ENCODE measurements around the gene H3-3A.

H3-3A gene

GRCh38 chr1:226108935-226109828, 46.7 kb downstream of the H3-3A start:
- FAIRE-seq (peak; percentile 56), DNase-seq (ENCODE audit: insufficient read length, low spot score) (no peak)
- TF ChIP-seq PAX5 (IDR thresholded peaks at IDR 0.05; ENCODE audit: insufficient read depth, low read length, severe bottlenecking) (no peak), POU2F2 (IDR thresholded peaks at IDR 0.05; ENCODE audit: low read depth, low read length) (no peak), SPI1 (IDR thresholded peaks at IDR 0.05; ENCODE audit: low read depth, low read length) (no peak), POLR2A (IDR thresholded peaks at IDR 0.05; ENCODE audit: low read depth, low read length) (no peak), TAF1 (IDR thresholded peaks at IDR 0.05; ENCODE audit: low read depth, low read length) (no peak), POLR2AphosphoS5 (IDR thresholded peaks at IDR 0.05; ENCODE audit: low read depth, low read length) (no peak)

GRCh38 chr1:226109829-226110248, 47.3 kb downstream of the H3-3A start:
- TF ChIP-seq POU2F2 (IDR thresholded peaks at IDR 0.05; ENCODE audit: low read depth, low read length) (no peak), SPI1 (IDR thresholded peaks at IDR 0.05; ENCODE audit: low read depth, low read length) (no peak), PAX5 (IDR thresholded peaks at IDR 0.05; ENCODE audit: insufficient read depth, low read length, severe bottlenecking) (no peak), POLR2AphosphoS5 (IDR thresholded peaks at IDR 0.05; ENCODE audit: low read depth, low read length) (no peak), TAF1 (IDR thresholded peaks at IDR 0.05; ENCODE audit: low read depth, low read length) (no peak), POLR2A (IDR thresholded peaks at IDR 0.05; ENCODE audit: low read depth, low read length) (no peak; the same call in 1 of the 2 replicates)
- FAIRE-seq (peak; percentile 54), DNase-seq (ENCODE audit: insufficient read length, low spot score) (peak; percentile 94)

DNA sequence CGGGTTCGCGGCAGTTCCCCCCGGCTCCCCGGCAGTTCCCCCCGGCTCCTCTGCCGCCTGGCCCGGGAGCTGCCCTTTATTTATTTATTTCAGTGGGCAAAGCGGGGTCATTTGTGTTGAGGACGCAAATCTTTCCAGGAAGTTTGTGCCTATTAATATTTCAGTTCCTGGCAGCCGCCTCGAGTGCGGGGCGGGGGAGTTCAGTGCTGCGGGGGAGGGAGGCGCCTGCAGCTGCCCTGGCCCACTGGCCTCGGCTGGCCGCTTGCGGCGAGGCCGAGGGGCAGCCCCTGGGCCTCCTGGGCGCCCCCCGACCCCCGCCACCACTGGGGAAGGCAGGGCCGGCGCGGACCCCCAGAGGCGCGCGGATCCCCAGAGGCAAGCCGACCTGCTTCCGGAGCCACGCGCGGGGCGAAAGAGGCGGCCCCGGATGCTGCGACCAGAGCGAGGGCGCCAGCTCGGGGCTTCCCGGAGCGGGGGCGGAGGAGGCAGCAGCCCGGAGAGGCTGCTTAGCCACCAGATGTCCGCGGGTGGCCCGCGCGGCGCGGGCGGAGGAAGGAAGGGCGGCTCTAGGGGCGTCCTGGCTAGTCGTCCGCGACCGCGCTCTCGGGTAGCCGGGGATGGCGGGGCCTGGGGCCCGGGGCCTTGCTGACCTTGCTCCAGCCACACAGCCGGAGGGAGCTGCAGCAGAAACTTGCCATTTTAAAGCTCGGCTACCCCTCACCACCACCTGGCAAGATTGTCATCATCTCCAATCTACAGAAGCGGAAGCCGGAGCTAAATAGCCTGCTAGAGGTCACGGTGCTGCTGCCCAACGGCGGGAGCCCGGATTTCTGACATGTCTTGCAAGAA, 48.0 kb downstream of the H3-3A start:
- DNase-seq (ENCODE audit: insufficient read length, low spot score) (peak; percentile 95), FAIRE-seq (peak; percentile 77)
- TF ChIP-seq POU2F2 (IDR thresholded peaks at IDR 0.05; ENCODE audit: low read depth, low read length) (peak; percentile 66), POLR2AphosphoS5 (IDR thresholded peaks at IDR 0.05; ENCODE audit: low read depth, low read length) (peak; percentile 63), SPI1 (IDR thresholded peaks at IDR 0.05; ENCODE audit: low read depth, low read length) (peak; percentile 38; the same call in 1 of the 2 replicates), TAF1 (IDR thresholded peaks at IDR 0.05; ENCODE audit: low read depth, low read length) (peak; percentile 54; the same call in 1 of the 2 replicates), PAX5 (IDR thresholded peaks at IDR 0.05; ENCODE audit: insufficient read depth, low read length, severe bottlenecking) (peak; percentile 88), POLR2A (IDR thresholded peaks at IDR 0.05; ENCODE audit: low read depth, low read length) (peak; percentile 64)

- DNase-seq (ENCODE audit: insufficient read length, low spot score) (no peak), FAIRE-seq (peak; percentile 26)
- TF ChIP-seq POU2F2 (IDR thresholded peaks at IDR 0.05; ENCODE audit: low read depth, low read length) = no peak
- no peak for TF ChIP-seq SPI1 (IDR thresholded peaks at IDR 0.05; ENCODE audit: low read depth, low read length)
- TF ChIP-seq PAX5 (IDR thresholded peaks at IDR 0.05; ENCODE audit: insufficient read depth, low read length, severe bottlenecking) = no peak
- no peak for TF ChIP-seq POLR2AphosphoS5 (IDR thresholded peaks at IDR 0.05; ENCODE audit: low read depth, low read length)
- TF ChIP-seq TAF1 (IDR thresholded peaks at IDR 0.05; ENCODE audit: low read depth, low read length) = no peak
- no peak for TF ChIP-seq POLR2A (IDR thresholded peaks at IDR 0.05; ENCODE audit: low read depth, low read length)
These were observed 48.8 kb downstream of the H3-3A start for GRCh38 chr1:226111098-226111882.

GRCh38 chr1:226111883-226112261, 49.4 kb downstream of the H3-3A start:
- no peak for FAIRE-seq
- DNase-seq (ENCODE audit: insufficient read length, low spot score) = no peak
- no peak for TF ChIP-seq POLR2AphosphoS5 (IDR thresholded peaks at IDR 0.05; ENCODE audit: low read depth, low read length)
- no peak for TF ChIP-seq SPI1 (IDR thresholded peaks at IDR 0.05; ENCODE audit: low read depth, low read length)
- TF ChIP-seq TAF1 (IDR thresholded peaks at IDR 0.05; ENCODE audit: low read depth, low read length) = no peak
- TF ChIP-seq PAX5 (IDR thresholded peaks at IDR 0.05; ENCODE audit: insufficient read depth, low read length, severe bottlenecking) = no peak
- no peak for TF ChIP-seq POU2F2 (IDR thresholded peaks at IDR 0.05; ENCODE audit: low read depth, low read length)
- TF ChIP-seq POLR2A (IDR thresholded peaks at IDR 0.05; ENCODE audit: low read depth, low read length) = no peak

DNA sequence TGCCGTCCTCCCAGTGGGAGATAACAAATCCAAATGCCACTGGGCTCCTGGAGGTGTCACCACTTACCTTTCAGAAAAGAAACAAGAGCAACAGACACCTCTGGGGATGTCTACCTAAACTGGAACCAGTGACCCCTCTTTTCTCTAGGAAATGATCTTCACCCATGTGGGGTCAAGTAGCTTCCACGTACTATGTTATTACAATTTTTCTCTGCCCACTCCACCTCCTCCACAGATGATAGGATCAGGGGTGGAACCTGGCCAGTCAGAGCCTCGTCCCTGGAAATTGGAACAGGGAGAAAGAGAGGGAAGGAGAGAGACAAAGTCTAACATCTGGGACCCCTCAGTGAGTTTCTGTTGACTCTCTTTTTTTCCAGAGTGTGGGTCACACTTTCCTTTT, 50.1 kb downstream of the H3-3A start:
- FAIRE-seq (no peak), DNase-seq (ENCODE audit: insufficient read length, low spot score) (no peak)
- TF ChIP-seq TAF1 (IDR thresholded peaks at IDR 0.05; ENCODE audit: low read depth, low read length) (no peak), POLR2AphosphoS5 (IDR thresholded peaks at IDR 0.05; ENCODE audit: low read depth, low read length) (no peak), POLR2A (IDR thresholded peaks at IDR 0.05; ENCODE audit: low read depth, low read length) (no peak), POU2F2 (IDR thresholded peaks at IDR 0.05; ENCODE audit: low read depth, low read length) (no peak)

GRCh38 chr1:226116673-226117072, 54.2 kb downstream of the H3-3A start:
- TF ChIP-seq POLR2AphosphoS5 (IDR thresholded peaks at IDR 0.05; ENCODE audit: low read depth, low read length) = no peak
- TF ChIP-seq TAF1 (IDR thresholded peaks at IDR 0.05; ENCODE audit: low read depth, low read length) = no peak
- no peak for TF ChIP-seq POLR2A (IDR thresholded peaks at IDR 0.05; ENCODE audit: low read depth, low read length)
- no peak for TF ChIP-seq SPI1 (IDR thresholded peaks at IDR 0.05; ENCODE audit: low read depth, low read length)
- no peak for TF ChIP-seq PAX5 (IDR thresholded peaks at IDR 0.05; ENCODE audit: insufficient read depth, low read length, severe bottlenecking)
- no peak for TF ChIP-seq POU2F2 (IDR thresholded peaks at IDR 0.05; ENCODE audit: low read depth, low read length)
- DNase-seq (ENCODE audit: insufficient read length, low spot score) = no peak
- FAIRE-seq = no peak

- FAIRE-seq = no peak
- DNase-seq (ENCODE audit: insufficient read length, low spot score) = no peak
- no peak for TF ChIP-seq PAX5 (IDR thresholded peaks at IDR 0.05; ENCODE audit: insufficient read depth, low read length, severe bottlenecking)
- TF ChIP-seq POLR2A (IDR thresholded peaks at IDR 0.05; ENCODE audit: low read depth, low read length) = no peak
- TF ChIP-seq POLR2AphosphoS5 (IDR thresholded peaks at IDR 0.05; ENCODE audit: low read depth, low read length) = no peak
- TF ChIP-seq POU2F2 (IDR thresholded peaks at IDR 0.05; ENCODE audit: low read depth, low read length) = no peak
- TF ChIP-seq SPI1 (IDR thresholded peaks at IDR 0.05; ENCODE audit: low read depth, low read length) = no peak
- TF ChIP-seq TAF1 (IDR thresholded peaks at IDR 0.05; ENCODE audit: low read depth, low read length) = no peak
These were observed 54.8 kb downstream of the H3-3A start for GRCh38 chr1:226117330-226117729.
